ENCODE data around the gene MRPL4.

- TF ChIP-seq POLR2A (IDR thresholded peaks at IDR 0.05) (no peak), CTCF (IDR thresholded peaks at IDR 0.05) (no peak)
Measured at GRCh38 chr19:10226021-10226375, 26.0 kb upstream of the MRPL4 start.
